GM19463 (cell line): ENCODE data around the gene MIS18BP1.
"Not testable (repeated sequence)": the region's sequence is repeated elsewhere in the genome, so short reads cannot be mapped to it uniquely, and the experiment has no call there.

Experiments
- ATAC-seq: cut with Tn5 transposase; IDR thresholded peaks from one replicate; pipeline ENCODE4 v1.9.1; 2021; ENCODE audit warnings: mild to moderate bottlenecking, moderate library complexity; ENCODE audit not compliant: unreplicated experiment

Gene MIS18BP1

GRCh38 chr14:45246691-45247090, 6.3 kb downstream of the MIS18BP1 start:
- ATAC-seq: no peak

GRCh38 chr14:45246151-45246550, 6.9 kb downstream of the MIS18BP1 start:
- ATAC-seq: no peak

- no peak for ATAC-seq
Observed at GRCh38 chr14:45242706-45243105, 10.3 kb downstream of the MIS18BP1 start.

GRCh38 chr14:45238988-45239387, 14.0 kb downstream of the MIS18BP1 start:
- no peak for ATAC-seq

GRCh38 chr14:45227566-45227965, 25.4 kb downstream of the MIS18BP1 start:
- ATAC-seq: no peak

- ATAC-seq: peak; percentile 50
Observed at GRCh38 chr14:45222485-45223262, 30.3 kb downstream of the MIS18BP1 start.

- not testable (repeated sequence) for ATAC-seq
Observed at GRCh38 chr14:45214341-45214740, 38.7 kb downstream of the MIS18BP1 start.

- not testable (repeated sequence) for ATAC-seq
Observed at GRCh38 chr14:45213716-45214115, 39.3 kb downstream of the MIS18BP1 start.

GRCh38 chr14:45212231-45212630, 40.8 kb downstream of the MIS18BP1 start:
- ATAC-seq: no peak

- no peak for ATAC-seq
Observed at GRCh38 chr14:45211295-45211694, 41.7 kb downstream of the MIS18BP1 start.

GRCh38 chr14:45210159-45210558, 42.8 kb downstream of the MIS18BP1 start:
- ATAC-seq: no peak

GRCh38 chr14:45204241-45204640, 48.8 kb downstream of the MIS18BP1 start:
- ATAC-seq: no peak

- peak; percentile 88 for ATAC-seq
Observed at GRCh38 chr14:45201905-45202304, 51.1 kb downstream of the MIS18BP1 start.

- ATAC-seq: no peak
Observed at GRCh38 chr14:45199230-45199629, 53.8 kb downstream of the MIS18BP1 start.

GRCh38 chr14:45198551-45198950, 54.5 kb downstream of the MIS18BP1 start:
- no peak for ATAC-seq

GRCh38 chr14:45194964-45195363, 58.0 kb downstream of the MIS18BP1 start:
- ATAC-seq: no peak

GRCh38 chr14:45185100-45185814, 67.7 kb downstream of the MIS18BP1 start:
- ATAC-seq: no peak

GRCh38 chr14:45181806-45182205, 71.2 kb downstream of the MIS18BP1 start:
- no peak for ATAC-seq

GRCh38 chr14:45181329-45181728, 71.7 kb downstream of the MIS18BP1 start:
- no peak for ATAC-seq

- ATAC-seq: no peak
Observed at GRCh38 chr14:45177076-45177475, 75.9 kb downstream of the MIS18BP1 start.

GRCh38 chr14:45169906-45170305, 83.1 kb downstream of the MIS18BP1 start:
- no peak for ATAC-seq

GRCh38 chr14:45156067-45156466, 96.9 kb downstream of the MIS18BP1 start:
- peak; percentile 66 for ATAC-seq
